ENCODE measurements around the gene USP4. TPM values are rescaled to one million over a fixed set of nuclear protein-coding genes. Genes with fewer than 3 reads are reported as not detected.

The USP4 gene
- total and polyA plus RNA-seq, 2 donors (not counting 1 experiment from before 2014, with no cell fraction given), result 60.3 to 116 TPM

DNA sequence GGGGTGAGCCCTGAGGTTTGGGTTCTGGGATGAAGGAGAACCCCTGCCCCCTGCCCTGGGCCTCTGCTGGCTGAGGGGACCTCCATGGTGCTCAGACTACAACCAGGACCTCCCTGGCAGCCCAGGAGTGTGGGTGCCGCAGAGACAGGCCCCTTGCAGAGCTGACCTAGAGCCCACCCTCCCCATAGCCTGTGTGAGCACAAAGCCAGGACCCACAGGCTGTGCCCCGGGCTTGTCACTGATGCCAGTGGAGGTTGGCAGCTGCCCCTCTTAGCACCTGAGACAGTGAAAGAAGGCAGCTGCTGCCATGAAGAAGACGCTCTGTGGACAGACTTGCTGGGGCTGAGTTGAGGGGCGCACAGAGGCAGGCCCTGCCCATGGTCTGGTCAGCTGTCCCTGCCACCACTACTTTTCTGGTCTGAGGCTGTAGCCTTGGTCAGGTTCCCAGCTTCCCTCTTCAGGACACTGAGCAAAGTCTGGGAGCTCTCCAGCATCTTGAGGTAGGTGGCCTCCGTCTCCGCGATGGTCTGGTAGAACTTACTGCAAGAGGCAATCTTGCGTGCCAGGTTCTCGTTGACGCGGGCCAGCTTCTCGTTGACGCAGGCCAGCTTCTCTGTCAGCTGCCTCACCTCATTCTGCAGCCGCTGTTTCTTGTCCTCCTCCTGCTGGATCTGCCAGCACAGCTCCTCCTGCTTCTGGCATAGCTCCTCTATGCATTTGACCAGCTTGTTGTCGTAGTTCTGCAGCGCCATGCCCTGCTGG, 23.0 kb downstream of the USP4 start:
- Mint-ChIP-seq H3K4me3 (no peak overlapping the region), H3K27ac (no peak overlapping the region), H3K9me3 (ENCODE audit: insufficient read depth) (no peaks in the 10 kb centered on the region), H3K27me3 (no peaks in the 10 kb centered on the region), H3K4me1 (no peaks in the 10 kb centered on the region)
- ChIA-PET POLR2A (interaction anchor here (0.6 kb wide), 1 partner anchor 11 kb away, joined by 3 read pairs; no protein-coding TSS in a partner anchor), CTCF (interaction anchor here (2.4 kb wide), 1 partner anchor 132 kb away, joined by 8 read pairs; no protein-coding TSS in a partner anchor)
- H2AFZ ChIP-seq (ENCODE audit: insufficient read depth, low read depth, low read length, poor library complexity, severe bottlenecking), result no peak overlapping the region
- peaks cover 14 to 61% of the 10 kb centered on the region in 2 experiments for H3K36me3 ChIP-seq (replicated peaks in 1 of 2; ENCODE audit: control extremely low read depth in 1 of 2, control insufficient read depth in 1 of 2, extremely low read depth in 1 of 2, insufficient read depth in 2 of 2, low read length in 1 of 2)
- H3K27me3 ChIP-seq (replicated peaks in 1 of 4; ENCODE audit: control extremely low read depth in 1 of 4, control insufficient read depth in 3 of 4, insufficient read depth in 4 of 4, low read length in 3 of 4), result no peaks in the 10 kb centered on the region
- H3K79me2 ChIP-seq (ENCODE audit: control insufficient read depth, insufficient read depth, low read length), result peaks cover 14% of the 10 kb centered on the region
- DNase-seq (no peak), ATAC-seq (ENCODE audit: low read depth) (no peak)
- H3K27ac ChIP-seq (ENCODE audit: low read length in 2 of 2), result no peak overlapping the region
- 98% methylated on average over 16 of the region's 16 CpGs for WGBS (ENCODE audit: insufficient coverage)
- no peak overlapping the region for H3K4me3 ChIP-seq (ENCODE audit: control extremely low read depth in 1 of 5, extremely low read depth in 1 of 5, insufficient read depth in 1 of 5, low read depth in 2 of 5, low read length in 4 of 5)
- no peak overlapping the region for H3K4me2 ChIP-seq (replicated peaks; ENCODE audit: low read depth, low read length, poor library complexity, severe bottlenecking)
- intact Hi-C loops (cut with micrococcal nuclease), result no loop called here
- H3K9me3 ChIP-seq (ENCODE audit: control extremely low read depth in 1 of 3, control insufficient read depth in 2 of 3, insufficient read depth in 1 of 3, low read length in 2 of 3), result peaks cover 0 to 1% (median 0%) of the 10 kb centered on the region in 3 donors
- no peaks in the 10 kb centered on the region for H4K20me1 ChIP-seq (ENCODE audit: control insufficient read depth, insufficient read depth, low read length, poor library complexity, severe bottlenecking)
- H3K4me1 ChIP-seq (ENCODE audit: control insufficient read depth in 2 of 2, insufficient read depth in 2 of 2, low read length in 2 of 2), result no peaks in the 10 kb centered on the region
- no peak overlapping the region for H3K9ac ChIP-seq (ENCODE audit: low read length)
- TF ChIP-seq EZH2 (IDR thresholded peaks at IDR 0.05; ENCODE audit: borderline replicate concordance, insufficient read depth, low read depth, low read length, poor library complexity, severe bottlenecking), result no peak
- no peak for TF ChIP-seq CTCF (IDR thresholded peaks at IDR 0.05)
